HG03378 (cell line): ENCODE measurements around the gene SYCE3.
"Not testable (repeated sequence)": the region's sequence is repeated elsewhere in the genome, so short reads cannot be mapped to it uniquely, and the experiment has no call there.

Experiments
- ATAC-seq: cut with Tn5 transposase; IDR thresholded peaks from one replicate; pipeline ENCODE4 v1.9.1; 2021; ENCODE audit warnings: mild to moderate bottlenecking, moderate library complexity; ENCODE audit not compliant: unreplicated experiment

The SYCE3 gene, protein sequence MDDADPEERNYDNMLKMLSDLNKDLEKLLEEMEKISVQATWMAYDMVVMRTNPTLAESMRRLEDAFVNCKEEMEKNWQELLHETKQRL

DNA sequence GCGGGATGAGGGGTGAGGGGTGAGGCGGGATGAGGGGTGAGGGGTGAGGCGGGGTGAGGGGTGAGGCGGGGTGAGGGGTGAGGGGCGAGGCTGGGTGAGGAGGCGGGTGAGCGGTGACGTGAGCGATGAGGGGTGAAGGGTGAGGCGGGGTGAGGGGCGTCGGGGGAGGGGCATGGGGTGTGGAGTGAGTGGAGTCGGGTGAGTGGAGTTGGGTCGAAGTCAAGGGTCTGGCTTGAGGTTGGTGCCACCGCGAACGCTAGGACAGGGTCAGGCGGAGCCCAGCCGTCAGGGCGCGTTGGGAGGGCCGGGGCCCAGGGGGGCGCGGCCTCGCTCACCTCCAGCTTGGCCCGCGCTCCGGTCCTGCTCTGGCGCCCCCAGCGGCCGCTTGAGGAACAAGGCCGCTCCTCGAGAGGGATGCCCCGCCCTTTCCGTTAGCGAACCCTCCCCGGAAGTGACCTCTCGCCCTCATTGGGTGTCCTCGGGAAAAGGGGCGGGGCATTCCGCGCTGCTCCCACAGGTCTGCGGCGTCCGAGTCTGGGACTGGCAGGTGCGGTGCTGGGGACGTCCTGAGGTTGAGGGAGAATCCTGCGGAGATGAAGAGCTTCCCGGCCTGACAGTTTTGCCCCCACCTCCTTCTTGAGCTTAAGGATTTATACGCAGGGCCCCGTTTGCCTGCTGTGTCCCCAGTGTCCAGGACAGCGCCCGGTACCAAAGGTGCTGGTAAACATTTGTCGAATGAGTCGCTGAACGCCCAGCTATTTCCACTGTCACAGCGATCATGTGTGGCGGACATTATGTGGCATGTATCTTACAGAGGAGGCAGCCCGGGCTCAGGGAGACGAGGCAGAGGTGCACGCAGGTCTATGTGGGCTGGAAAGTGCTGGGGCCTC, at the start of gene SYCE3:
Gene SYCE3, minus strand, starts transcription at position 397 of the 890 bp plus-strand sequence. CDS start 6,514 bp downstream, outside the sequence.
- peak; percentile 75 for ATAC-seq

DNA sequence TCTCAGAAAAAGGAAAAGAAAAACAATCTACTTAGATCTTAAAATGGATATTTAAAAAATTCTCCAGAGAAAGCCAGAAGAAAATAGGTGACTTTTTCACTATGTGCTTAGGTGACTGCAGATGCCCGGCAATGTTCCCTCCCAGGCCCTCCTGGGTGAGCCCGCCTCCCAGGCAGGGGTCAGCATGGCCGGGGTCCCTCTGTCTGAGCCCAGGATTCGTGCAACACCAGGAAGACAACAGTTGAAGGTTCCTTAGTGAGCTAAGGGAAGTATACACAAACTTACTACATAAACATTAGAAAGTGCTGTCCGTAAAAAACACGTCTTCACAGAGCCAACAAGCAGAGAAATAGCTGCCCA, 49.4 kb upstream of the SYCE3 start:
- no peak for ATAC-seq

DNA sequence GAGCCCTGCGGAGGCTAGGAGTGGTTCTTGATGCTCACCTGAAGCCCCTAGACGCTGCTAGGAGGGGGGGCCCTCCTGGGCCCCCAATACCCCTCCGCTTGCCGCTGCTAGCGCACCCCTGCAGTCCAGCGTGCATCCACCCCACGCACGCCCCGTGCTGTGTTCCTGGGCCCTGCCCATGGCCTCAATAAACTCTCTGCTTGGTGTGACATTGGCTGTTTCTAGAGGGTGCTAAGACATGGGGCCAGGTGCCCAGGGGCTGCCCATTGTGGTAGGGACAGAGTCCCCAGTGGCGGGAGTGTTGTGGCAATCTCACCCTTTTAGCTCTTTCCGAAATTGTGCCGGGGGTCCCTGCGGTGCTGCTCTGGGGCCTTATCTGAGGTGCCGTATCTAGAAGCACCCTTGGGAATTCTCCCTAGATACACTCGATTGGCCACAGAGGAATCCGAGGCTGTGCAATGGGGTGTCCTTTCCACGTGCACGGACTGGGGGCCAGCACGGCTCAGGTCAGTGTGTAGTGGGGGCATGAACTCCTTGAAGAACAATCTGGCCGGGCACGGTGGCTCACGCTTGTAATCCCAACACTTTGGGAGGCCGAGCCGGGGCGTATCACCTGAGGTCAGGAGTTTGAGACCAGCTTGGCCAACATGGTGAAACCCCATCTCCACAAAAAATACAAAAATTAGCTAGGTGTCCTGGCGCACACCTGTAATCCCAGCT, 48.8 kb upstream of the SYCE3 start:
- no peak for ATAC-seq

DNA sequence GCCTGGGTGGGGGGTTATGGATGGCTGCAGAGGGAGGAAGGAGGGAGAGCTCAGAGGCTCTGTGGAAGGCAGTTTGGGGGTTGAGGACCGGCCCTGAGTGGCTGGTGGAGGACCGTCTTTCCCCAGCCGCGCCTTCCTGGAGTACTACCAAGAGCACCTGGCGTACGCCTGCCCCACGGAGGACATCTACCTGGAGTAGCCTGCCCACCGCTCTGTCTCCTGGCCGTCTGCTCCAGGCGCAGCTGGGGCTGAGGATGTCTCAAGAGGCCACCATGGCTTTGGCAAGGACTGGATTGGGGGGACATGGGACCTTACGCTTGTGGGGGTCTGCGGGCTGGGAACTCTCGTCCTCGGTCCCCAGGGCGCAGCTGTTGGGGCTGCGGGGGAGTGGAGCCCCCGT, 47.9 kb upstream of the SYCE3 start:
- ATAC-seq: no peak

DNA sequence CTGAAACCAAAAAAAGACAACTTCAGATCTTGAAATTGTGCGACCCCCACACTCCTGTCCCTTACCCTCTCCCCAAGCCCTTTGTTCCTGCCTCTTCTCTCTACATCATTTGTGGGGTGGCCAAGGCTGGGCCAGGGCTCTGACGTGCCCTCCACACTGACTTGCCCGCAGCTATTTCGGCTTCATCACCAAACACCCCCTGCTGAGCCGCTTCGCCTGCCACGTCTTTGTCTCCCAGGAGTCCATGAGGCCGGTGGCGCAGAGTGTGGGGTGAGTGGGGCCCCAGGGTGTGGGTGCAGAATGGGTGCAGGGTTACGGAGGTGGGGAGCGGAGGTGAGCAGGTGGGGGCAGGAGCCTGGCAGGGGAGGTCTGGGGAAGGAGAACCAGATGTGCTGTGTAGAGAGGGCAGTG, 47.3 kb upstream of the SYCE3 start:
- no peak for ATAC-seq

DNA sequence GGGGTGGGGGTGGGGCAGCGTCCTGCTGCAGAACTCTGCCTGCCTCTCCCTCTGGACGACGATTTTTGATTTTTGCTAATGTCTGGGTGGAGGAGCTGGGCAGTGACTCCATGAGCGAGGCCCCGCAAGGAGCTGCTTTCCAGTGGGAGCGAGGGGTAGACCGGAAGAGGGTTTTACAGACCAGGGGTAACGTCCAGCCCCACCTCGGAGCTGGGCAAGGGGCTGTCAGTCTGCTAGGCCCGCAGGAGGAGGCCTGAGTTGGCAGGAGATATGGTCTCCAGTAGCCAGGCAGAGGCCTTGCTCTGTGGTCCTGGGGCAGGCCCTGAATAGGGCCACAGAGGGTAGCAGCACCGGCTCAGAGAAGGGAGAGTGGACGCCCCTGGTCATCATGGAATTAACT, 46.9 kb upstream of the SYCE3 start:
- no peak for ATAC-seq

DNA sequence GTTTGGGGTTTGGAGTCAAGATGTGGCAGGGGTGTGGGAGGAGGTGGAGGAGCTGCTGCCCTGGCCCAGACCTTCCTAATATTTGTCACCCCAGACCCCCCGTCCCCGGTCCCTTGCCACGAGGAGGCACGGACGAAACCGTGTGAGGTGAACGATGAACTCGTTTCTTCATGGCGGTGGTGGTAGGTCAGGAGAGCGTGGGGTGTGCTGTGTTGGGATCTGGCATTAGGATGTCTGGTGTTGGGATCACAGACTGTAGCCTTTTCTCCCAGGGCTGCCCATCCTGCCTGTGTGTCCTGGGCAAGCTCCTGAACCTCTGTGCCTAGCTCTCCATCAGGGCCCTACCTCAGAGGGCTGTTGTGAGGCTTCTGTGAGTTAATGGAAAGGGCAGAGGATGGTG, 46.3 kb upstream of the SYCE3 start:
- no peak for ATAC-seq

DNA sequence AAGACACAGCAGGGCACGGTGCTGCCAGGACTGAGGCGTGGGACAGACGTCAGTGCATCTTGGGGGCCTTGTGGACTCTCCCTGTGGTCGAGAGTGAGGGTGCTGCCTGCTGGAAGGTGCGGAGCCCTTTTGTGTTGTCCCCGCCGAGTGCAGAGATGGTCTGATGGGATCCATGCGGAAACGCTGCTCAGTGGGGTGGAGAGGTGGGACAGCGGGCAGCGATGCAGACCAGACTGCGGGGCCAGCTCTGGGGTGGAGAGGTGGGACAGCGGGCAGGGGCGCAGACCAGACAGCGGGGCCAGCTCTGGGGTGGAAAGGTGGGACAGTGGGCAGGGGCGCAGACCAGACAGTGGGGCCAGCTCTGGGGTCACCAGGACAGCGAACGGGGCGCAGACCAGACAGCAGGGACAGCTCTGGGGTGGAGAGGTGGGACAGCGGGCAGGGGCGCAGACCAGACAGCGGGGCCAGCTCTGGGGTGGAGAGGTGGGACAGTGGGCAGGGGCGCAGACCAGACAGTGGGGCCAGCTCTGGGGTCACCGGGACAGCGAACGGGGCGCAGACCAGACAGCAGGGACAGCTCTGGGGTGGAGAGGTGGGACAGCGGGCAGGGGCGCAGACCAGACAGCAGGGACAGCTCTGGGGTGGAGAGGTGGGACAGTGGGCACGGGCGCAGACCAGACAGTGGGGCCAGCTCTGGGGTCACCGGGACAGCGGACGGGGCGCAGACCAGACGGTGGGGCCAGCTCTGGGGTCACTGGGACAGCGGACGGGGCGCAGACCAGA, 45.5 kb upstream of the SYCE3 start:
- not testable (repeated sequence) for ATAC-seq

DNA sequence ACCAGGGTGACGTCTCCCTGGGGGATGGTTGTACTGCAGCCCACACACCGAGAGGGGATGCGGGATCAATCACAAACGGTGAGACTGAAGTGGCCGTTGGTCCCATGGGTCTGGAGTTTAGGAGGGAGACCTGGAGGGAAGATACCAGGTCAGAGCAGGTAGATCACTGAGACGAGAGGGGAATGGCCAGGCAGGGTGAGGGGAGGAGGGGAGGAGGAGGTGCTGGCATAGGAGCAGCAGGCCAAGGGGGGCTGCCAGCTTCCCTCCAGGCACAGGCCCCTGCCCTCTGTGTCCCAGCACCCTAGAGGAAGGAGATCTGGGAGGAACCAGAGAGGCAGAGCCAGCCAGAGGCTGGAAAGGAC, 44.9 kb upstream of the SYCE3 start:
- no peak for ATAC-seq

DNA sequence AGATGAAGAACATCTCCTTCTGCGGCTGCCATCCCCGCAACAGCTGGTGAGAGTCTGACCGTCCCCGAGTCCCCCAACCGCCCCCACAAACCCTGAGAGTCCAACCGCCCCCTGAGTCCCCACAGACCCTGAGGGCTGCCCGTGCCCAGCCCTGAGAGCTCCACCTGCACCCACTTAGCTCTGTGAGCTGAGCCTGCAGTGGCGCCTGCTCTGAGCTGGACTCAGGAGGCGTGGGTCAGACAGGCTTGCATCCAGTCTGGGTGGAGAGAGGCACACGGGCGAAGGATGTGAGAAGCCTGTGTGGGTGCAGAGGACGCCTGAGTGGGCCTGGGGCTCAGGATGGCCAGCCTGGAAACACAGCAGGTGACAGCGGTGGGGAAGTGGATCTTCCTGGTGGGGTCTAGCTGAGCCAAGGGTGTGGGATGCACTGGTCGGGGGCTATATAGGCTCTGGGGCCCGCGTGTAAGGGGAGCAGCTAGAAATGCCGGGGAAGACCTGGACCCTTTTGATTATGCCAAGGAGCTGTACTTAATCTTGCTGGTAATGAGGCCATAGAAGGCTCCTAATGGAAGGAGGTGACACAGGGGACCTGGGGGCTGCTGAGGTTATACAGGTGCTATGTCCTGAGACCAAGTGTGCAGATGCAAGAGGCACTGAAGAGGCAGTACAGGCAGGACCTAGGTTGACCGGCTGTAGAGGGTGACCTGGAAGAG, 44.4 kb upstream of the SYCE3 start:
- ATAC-seq: no peak

DNA sequence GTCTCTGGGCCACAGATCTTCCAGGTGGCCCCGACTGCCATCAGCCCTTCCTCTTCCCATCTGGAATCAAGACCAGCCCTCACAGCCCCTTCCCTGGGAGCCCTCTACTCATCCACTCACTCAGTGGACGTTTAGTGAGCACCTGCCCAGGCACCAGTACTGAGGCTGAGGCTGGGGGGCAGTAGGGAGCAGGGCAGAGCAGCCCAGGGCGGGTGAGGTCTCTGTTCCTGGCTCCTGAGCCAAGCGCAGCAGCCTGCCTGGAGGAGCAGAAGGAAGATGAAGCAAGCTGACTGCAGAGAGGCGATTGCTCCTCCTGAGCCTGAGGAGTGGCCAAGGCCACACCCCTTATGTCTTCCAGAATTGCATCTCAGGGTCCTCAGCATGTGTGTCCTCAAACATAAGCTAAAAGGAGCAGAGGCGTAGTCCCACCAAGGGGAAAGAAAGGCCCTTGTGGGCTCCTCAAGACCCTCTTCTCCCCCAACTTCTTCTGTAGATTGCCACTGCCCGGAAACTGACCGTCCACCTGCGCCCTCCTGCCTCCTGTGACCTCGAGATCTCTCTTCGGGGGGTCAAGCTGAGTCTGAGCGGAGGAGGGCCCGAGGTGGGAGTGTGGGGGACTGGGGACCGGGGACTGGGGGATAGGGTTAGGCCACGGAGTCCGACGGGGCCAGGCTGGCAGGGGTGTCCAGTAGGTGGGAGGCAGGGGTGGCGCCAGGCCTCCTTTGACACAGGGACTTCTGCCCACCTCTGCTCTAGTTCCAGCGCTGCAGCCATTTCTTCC, 43.6 kb upstream of the SYCE3 start:
- no peak for ATAC-seq

DNA sequence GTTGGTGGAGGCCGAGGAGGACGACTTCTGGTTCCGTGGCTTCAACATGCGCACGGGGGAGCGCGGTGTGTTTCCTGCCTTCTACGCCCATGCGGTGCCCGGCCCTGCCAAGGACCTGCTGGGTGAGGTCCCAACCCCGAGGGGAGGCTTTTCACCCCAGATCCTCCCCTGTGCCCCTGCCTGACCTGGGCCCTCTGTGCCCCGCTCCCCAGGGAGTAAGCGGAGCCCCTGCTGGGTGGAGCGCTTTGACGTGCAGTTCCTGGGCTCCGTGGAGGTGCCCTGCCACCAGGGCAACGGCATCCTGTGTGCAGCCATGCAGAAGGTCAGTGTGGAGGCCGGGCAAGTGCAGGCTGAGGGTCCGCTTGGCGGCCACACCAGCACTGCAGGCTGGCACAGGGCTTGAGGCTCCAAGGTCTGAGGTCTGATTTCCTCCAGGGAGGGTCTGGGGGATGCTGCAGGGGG, 42.9 kb upstream of the SYCE3 start:
- no peak for ATAC-seq

DNA sequence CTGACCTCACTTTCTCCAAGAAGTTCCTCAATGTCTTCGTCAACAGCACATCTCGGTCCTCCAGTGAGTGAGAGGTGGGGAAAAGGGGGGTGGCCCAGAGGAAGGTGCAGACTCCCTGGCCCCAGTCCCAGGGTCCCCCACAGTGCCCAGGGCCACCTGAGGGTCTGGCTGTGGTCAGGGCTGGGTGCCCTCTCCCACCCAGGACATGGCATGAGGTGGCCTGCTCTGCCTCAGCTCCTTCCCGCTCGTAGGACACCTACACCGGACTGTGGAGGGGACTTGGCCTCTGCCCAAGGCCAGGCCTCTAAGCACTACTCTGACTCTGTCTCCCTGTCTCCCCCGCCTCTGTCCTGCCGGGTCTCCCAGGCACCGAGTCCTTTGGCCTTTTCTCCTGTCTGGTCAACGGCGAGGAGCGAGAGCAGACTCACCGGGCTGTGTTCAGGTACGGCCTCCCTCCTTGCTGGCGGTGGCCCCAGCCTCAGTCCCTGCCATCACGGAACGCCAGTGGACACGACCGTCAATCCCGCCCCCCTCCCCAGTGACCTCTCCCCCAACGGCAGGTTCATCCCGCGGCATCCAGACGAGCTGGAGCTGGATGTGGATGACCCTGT, 42.4 kb upstream of the SYCE3 start:
- ATAC-seq: no peak

DNA sequence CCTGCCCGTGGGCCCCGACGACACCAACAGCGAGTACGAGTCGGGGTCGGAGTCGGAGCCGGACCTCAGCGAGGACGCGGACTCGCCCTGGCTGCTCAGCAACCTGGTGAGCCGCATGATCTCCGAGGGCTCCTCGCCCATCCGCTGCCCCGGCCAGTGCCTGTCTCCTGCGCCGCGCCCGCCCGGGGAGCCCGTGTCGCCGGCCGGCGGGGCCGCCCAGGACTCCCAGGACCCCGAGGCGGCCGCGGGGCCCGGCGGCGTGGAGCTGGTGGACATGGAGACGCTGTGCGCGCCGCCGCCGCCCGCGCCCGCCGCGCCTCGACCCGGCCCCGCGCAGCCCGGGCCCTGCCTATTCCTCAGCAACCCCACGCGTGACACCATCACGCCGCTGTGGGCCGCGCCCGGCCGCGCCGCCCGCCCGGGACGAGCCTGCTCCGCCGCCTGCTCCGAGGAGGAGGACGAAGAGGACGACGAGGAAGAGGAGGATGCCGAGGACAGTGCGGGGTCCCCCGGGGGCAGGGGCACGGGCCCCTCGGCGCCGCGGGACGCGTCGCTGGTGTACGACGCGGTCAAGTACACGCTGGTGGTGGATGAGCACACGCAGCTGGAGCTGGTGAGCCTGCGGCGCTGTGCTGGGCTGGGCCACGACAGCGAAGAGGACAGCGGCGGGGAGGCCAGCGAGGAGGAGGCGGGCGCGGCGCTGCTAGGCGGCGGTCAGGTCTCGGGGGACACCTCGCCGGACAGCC, 41.7 kb upstream of the SYCE3 start:
- no peak for ATAC-seq

DNA sequence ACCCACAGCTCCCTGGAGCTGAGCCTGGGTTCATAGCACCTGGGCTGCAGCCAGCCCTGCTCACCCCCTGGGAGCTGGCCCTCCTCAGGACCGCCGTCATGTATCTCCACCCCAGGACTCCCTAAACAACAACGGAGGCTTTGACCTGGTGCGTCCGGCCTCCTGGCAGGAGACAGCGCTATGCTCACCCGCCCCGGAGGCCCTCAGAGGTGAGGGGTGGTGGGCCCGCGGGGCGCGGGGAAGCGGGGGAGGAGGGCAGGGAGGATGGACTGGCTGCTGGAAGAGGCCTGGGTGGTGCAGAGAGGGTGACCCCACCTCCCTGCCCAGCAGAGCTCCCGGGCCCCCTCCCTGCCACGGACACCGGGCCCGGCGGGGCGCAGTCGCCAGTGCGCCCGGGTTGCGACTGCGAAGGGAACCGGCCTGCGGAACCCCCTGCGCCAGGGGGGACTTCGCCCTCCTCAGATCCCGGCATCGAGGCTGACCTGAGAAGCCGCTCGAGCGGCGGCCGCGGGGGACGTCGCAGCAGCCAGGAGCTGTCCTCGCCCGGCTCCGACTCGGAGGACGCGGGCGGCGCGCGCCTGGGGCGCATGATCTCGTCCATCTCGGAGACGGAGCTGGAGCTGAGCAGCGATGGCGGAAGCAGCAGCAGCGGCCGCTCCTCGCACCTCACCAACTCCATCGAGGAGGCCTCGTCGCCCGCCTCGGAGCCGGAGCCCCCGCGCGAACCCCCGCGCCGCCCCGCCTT, 41.0 kb upstream of the SYCE3 start:
- ATAC-seq: no peak

DNA sequence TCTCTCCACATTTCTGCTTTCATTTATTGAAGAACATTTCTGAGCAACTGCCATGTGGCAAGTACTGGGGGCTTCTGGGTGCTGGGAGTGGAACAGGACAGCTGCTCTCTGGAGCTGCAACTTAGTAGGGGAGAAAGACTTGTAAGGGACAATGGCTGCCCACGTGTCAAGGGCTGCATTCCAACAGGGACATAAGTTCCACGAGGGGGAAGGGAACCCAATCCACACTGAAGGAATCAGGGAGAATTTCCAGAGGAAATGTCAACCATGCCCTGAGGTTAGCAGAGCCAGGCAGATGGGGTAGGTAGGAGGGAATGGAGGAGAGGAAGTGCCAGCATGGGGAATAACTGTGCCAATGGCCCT, 39.6 kb upstream of the SYCE3 start:
- ATAC-seq: no peak

DNA sequence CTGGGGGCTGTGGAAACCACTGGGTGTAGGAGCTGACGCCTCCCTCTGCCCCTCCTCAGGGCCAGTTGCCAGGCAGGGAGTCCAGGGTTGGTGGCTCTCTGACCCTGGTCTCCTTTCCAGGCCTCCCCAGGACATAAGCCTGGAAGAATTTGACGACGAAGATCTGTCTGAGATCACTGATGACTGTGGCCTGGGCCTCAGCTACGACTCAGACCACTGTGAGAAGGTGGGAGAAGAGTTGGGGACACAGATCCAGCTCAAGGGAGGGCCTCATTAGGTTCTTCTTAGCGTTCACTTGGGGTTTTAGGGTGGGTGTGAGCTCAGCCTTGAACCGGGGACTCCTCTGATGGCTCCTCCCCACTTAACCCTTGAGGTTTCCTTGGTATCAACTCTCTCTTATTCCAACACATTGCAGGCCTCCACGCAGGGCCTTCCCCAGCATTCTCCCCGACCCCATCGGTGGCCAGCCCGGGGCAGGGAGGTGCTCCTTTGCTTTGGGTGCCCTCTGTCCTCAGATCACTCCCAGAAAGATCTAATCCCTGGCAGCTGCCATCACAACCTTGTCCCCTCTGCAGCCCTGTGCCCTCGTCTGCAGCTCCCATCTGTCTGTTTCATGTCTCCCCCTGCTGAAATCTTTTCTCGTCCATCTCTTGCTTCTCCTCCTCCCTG, 39.1 kb upstream of the SYCE3 start:
- no peak for ATAC-seq
